ENCODE data around the gene RASSF7.

The RASSF7 gene

GRCh38 chr11:553083-553987 lies 7.4 kb upstream of the RASSF7 start:
- no peak for DNase-seq

DNA sequence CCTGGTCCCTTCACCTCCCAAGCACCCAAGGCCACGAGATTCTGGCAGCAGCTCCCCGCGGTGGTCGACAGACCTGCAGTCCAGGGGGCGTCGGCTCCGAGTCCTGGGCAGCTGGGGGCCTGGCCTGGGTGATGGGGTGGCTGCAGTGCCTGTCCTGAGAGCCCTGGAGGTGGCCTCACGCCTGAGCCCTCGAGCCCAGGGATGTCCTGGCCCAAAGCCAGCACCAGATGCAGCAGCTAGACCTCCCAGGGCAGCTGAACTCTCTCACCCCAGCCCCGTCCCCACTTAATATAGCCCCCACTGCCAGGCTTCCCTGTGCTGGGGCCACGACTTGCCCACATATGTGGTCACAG lies 6.8 kb upstream of the RASSF7 start:
- no peak for DNase-seq

- no peak for DNase-seq
Measured at GRCh38 chr11:554428-555226, 6.1 kb upstream of the RASSF7 start.

- no peak for DNase-seq
Measured at GRCh38 chr11:555227-555779, 5.5 kb upstream of the RASSF7 start.

GRCh38 chr11:555780-556661 lies 4.7 kb upstream of the RASSF7 start:
- DNase-seq = no peak

DNA sequence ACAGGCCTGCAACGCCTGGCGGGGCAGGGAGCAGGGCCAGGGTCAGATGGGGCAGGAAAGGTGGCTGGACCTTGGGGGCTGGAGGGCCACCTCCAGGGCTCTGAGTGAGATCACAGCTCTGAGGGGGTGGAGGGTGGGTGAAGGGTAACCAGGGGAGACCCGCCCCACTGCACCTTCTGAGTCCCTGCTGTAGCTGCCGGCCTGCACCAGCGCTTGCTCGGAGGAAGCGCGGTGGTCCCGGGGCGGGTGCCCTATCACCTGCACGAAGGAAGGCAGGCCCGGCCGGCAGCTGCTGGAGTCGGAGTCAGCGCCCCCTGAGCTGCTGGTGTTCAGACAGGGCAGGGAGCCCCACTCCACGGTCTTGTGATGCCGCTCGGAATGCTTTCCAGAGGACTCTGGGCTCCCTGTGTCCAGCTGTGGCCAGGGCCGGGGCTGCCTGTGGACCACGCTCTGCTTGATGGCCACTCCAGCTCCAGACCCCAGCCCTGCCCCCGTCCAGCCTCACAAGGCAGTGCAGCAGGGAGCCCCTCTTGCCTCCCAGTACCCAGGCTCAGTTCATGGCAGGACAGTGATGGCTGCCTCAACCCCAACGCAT lies 4.0 kb upstream of the RASSF7 start:
- no peak for DNase-seq

DNA sequence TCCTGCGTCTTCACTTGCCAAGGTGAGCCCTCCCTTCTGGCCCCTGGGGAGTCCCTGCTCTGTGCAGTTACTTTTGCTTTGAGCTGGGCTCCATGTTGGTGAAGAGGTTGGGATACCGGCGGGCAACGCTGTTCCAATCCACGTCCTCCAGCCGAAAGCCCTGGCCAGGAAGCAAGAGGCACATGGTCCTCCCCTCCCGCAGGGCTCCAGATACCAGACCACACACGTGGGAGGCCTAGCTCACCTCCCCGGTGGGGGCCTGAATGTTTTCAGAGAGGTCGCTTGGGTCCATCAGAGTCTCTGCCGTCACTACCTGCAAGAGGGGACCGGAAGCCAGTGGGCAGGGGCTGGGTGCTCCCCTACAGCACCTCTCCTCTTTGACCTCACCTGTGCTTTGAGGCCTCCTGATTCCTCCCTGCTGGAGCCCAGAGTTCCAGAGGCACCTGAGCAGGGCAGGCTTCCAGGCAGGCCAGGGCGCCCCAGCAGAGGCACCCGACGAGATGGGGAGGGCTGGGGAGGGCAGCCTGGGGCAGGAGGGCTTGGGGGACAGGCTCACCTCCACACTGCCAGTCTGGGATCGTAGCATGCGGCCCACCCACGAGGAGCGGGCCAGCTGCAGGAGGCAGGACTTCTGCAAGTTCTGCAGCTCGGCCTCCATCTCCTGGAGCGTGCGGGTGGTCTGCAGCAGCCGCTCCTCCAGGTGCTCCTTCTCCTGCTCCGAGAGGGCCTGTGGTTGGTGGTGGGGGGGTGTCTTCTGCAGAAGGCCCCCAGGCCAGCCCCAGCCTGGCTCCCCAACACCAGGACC lies 3.2 kb upstream of the RASSF7 start:
- no peak for DNase-seq

- DNase-seq = no peak
Measured at GRCh38 chr11:558503-558902, 2.3 kb upstream of the RASSF7 start.

- no peak for DNase-seq
Measured at GRCh38 chr11:559020-559620, 1.6 kb upstream of the RASSF7 start.

GRCh38 chr11:559712-560304 lies 962 bp upstream of the RASSF7 start:
- DNase-seq = no peak

GRCh38 chr11:561148-562003 lies 606 bp downstream of the RASSF7 start:
- DNase-seq = no peak

DNA sequence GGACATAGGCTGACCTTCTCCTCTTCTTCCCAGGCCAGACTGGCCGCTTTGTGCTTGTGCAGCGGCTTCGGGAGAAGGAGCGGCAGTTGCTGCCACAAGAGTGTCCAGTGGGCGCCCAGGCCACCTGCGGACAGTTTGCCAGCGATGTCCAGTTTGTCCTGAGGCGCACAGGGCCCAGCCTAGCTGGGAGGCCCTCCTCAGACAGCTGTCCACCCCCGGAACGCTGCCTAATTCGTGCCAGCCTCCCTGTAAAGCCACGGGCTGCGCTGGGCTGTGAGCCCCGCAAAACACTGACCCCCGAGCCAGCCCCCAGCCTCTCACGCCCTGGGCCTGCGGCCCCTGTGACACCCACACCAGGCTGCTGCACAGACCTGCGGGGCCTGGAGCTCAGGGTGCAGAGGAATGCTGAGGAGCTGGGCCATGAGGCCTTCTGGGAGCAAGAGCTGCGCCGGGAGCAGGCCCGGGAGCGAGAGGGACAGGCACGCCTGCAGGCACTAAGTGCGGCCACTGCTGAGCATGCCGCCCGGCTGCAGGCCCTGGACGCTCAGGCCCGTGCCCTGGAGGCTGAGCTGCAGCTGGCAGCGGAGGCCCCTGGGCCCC lies 1.4 kb downstream of the RASSF7 start:
- no peak for DNase-seq

DNA sequence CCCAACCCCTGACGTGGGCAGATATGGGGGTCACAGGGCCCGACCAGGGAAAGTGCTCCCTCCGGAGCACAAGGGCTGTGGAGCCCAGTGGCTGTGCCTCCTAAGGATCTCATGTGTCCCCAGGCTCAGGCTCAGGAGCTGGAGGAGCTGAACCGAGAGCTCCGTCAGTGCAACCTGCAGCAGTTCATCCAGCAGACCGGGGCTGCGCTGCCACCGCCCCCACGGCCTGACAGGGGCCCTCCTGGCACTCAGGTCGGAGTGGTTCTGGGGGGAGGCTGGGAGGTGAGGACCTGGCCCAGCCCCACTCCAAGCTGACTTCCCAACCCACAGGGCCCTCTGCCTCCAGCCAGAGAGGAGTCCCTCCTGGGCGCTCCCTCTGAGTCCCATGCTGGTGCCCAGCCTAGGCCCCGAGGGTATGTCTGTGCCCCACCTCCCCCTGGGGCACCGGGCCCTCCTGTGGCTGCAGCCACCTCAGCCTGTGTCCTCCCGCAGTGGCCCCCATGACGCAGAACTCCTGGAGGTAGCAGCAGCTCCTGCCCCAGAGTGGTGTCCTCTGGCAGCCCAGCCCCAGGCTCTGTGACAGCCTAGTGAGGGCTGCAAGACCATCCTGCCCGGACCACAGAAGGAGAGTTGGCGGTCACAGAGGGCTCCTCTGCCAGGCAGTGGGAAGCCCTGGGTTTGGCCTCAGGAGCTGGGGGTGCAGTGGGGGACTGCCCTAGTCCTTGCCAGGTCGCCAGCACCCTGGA lies 2.5 kb downstream of the RASSF7 start:
- no peak for DNase-seq

DNA sequence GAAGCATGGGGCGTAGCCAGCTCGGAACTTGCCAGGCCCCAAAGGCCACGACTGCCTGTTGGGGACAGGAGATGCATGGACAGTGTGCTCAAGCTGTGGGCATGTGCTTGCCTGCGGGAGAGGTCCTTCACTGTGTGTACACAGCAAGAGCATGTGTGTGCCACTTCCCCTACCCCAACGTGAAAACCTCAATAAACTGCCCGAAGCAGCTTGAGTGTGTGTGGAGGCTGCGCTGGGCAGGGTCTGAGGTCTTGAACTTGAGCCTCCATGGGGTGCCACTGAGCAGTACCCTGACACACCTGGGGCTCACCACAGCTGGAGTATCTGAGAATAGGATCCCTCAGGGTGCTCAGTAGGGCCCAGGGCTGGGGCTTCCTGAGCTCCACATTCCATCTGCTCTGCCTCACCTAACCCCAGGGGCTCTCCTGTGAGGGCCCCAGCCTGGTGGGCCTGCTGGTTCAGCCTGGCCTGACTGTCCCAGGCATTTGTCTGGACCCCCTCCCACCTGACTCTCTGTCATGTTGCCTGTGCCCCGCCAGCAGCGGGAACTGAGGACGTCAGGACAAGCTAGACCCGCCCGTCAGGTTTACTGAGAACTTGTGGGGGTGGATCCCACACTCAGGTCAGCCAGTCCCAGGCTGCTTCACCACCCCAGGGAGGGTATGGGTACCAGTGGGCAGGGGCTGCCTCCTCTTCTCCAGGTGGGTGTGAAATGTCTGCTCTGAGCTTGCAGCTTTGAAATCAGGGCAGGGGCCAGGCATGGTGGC lies 3.2 kb downstream of the RASSF7 start:
- no peak for DNase-seq

DNA sequence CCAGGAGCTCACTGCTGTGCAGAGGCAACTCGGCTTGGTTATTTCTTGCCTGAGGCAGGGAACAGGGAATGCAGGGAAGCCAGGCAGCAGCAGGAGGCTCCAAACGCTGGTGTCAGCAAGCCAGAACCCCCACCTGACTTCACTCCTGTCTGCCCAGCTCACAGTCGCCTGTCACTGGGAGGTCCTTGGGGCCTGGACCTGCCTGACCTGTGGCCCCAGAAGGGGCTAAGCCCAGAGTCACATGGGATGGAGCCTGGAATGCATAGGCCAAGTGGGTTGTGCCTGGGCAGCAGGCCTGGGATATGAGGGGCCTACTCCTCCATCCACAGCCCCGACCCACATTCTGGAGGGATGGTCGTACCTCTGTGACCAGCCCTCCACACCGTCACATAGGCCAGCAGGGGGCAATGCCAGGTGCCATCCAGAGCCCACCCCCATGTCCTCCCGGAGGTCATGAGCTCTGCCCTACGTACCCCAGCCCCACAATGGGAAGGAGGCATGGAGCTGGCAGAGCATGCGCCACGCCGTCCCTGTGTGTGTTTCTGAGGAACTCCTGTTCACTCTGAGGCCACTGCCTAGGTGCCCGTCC lies 5.2 kb downstream of the RASSF7 start:
- no peak for DNase-seq

DNA sequence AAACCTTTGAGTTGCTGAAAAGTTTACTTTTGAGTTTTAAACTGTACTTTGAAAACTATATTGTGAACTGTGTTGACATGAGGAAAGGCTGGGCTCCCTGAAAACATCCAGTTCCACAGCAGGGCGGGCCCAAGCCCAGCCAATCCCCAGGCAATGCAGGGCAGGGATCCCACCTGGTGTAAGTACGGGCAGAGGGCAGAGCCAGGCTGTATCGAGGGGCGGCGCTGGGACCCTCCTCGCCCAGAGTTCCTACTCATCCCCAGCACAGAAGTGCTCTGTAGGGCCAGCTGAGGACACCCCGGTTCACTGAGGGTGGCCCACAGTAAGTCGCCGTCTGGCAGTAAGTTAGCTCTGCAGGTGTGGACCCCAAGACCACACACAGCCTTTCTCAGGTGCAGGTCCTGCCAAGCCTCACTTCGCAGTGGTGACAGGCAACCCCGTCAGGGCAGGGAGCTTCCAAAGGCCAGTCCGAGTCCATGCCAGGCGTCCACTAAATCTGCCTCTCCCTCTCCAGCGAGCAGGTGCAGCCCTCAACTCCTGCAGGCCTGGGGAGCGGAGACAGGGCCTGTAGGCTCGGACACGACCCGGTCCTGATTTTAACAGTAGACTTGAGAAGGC lies 6.3 kb downstream of the RASSF7 start:
- no peak for DNase-seq

All from NCI-H1694 (cell line).